Endothelial cell of umbilical vein (primary cell): Measurements from ENCODE around the gene ACSF3. TPM values are rescaled to one million over a fixed set of nuclear protein-coding genes. Genes with fewer than 3 reads are reported as not detected.

ENCODE experiments used
- BruUV-seq: library from RNA; stranded (reverse); fragments of 400-500 nt; replicated peaks from 2 replicates; lab custom pipeline; 2021; lab: Mats Ljungman, UMichigan
- CTCF ChIA-PET: fragments of 300-600, 350-600 bp; sonication (Branson Sonifier 250); formaldehyde crosslinking; loops from one replicate; lab custom pipeline; 2021; ENCODE audit warnings: antibody characterized with exemption, inconsistent platforms; lab: Charles Lee
- POLR2A ChIA-PET: fragments of 300-600, 350-600 bp; sonication (Branson Sonifier 250); formaldehyde crosslinking; loops from one replicate; lab custom pipeline; 2021; ENCODE audit warnings: antibody characterized with exemption, inconsistent platforms; lab: Charles Lee
- DNase-seq: peaks from one replicate; pipeline ENCODE4 v3.0.0-alpha.2; 2011; ENCODE audit warnings: low read depth, low spot score
- FAIRE-seq: peaks from 2 replicates; lab custom pipeline; 2011; peaks lifted over from hg19 to GRCh38; lab: Jason Lieb, UNC
- H2AFZ ChIP-seq: 2 replicates; pipeline ENCODE4 v1.6.0; 2012; ENCODE audit warnings: low read depth, low read length, control low read depth, inconsistent platforms
- H3K27ac ChIP-seq: 2 replicates; pipeline ENCODE4 v1.5.1; 2011; ENCODE audit warnings: low read depth, mild to moderate bottlenecking, control low read depth, low read length, moderate library complexity; ENCODE audit not compliant: insufficient read depth
- H3K27me3 ChIP-seq, 2 experiments: 2 replicates each; pipeline versions ENCODE4 v1.6.0 to v1.6.1; 2011; ENCODE audit warnings: low read length in 2 of 2, mixed read lengths in 1 of 2; ENCODE audit not compliant: control insufficient read depth in 2 of 2, insufficient read depth in 2 of 2
- H3K36me3 ChIP-seq, 2 experiments: 2 replicates in 1 of 2; 3 replicates in 1 of 2; pipeline ENCODE4 v1.5.1; 2011; ENCODE audit warnings: low read length in 2 of 2, mild to moderate bottlenecking in 1 of 2, moderate library complexity in 1 of 2; ENCODE audit not compliant: control insufficient read depth in 2 of 2, insufficient read depth in 2 of 2; ENCODE audit errors: extremely low read depth in 1 of 2
- H3K4me1 ChIP-seq: 3 replicates; pipeline ENCODE4 v1.5.1; 2011; ENCODE audit warnings: mild to moderate bottlenecking, low read length; ENCODE audit not compliant: control insufficient read depth, insufficient read depth; ENCODE audit errors: extremely low read depth
- H3K4me2 ChIP-seq: 2 replicates; pipeline ENCODE4 v1.6.1; 2011; ENCODE audit warnings: low read length, control low read depth, mixed read lengths; ENCODE audit not compliant: insufficient read depth
- H3K4me3 ChIP-seq, 3 experiments: fragments of 200-600 bp in 1 of 3; sonication (generic), shearing (Covaris generic) in 1 of 3; replicated peaks in 1 of 3; 2 replicates each; pipeline ENCODE4 v1.5.1; 2011 to 2016; ENCODE audit warnings: control low read depth in 3 of 3, low read length in 3 of 3, mild to moderate bottlenecking in 2 of 3, inconsistent platforms in 1 of 3, low read depth in 1 of 3, moderate library complexity in 1 of 3; ENCODE audit not compliant: insufficient read depth in 1 of 3
- H3K79me2 ChIP-seq: 2 replicates; pipeline ENCODE4 v1.6.0; 2012; ENCODE audit warnings: low read length, inconsistent platforms; ENCODE audit not compliant: control insufficient read depth, insufficient read depth
- H3K9ac ChIP-seq: replicated peaks from 2 replicates; pipeline ENCODE3; 2011; ENCODE audit warnings: low read length, control low read depth; ENCODE audit not compliant: insufficient read depth; ENCODE audit errors: extremely low read depth
- H3K9me1 ChIP-seq: replicated peaks from 3 replicates; pipeline ENCODE4 v1.6.0; 2011; ENCODE audit warnings: mild to moderate bottlenecking, low read length; ENCODE audit not compliant: control insufficient read depth, insufficient read depth; ENCODE audit errors: extremely low read depth
- H3K9me3 ChIP-seq: replicated peaks from 2 replicates; pipeline ENCODE4 v1.5.1; 2012; ENCODE audit warnings: low read length, inconsistent platforms; ENCODE audit not compliant: control insufficient read depth, insufficient read depth
- H4K20me1 ChIP-seq: replicated peaks from 2 replicates; pipeline ENCODE3; 2011; ENCODE audit warnings: mild to moderate bottlenecking, low read length; ENCODE audit not compliant: control insufficient read depth, insufficient read depth; ENCODE audit errors: extremely low read depth
- CTCF ChIP-seq, 2 donors: IDR thresholded peaks; 1 replicate in 1 of 2; 2 replicates in 1 of 2; pipeline ENCODE4 v1.5.1; 2011; ENCODE audit warnings: low read length in 2 of 2, mild to moderate bottlenecking in 2 of 2, moderate library complexity in 2 of 2, control low read depth in 1 of 2, inconsistent platforms in 1 of 2, low read depth in 1 of 2; ENCODE audit not compliant: insufficient read depth in 1 of 2; ENCODE audit errors: extremely low read depth in 1 of 2
- EZH2 ChIP-seq: IDR thresholded peaks from 2 replicates; pipeline ENCODE4 v1.6.1; 2012; ENCODE audit warnings: borderline replicate concordance, low read depth, mild to moderate bottlenecking, moderate library complexity, low read length, inconsistent platforms; ENCODE audit not compliant: severe bottlenecking
- FOS ChIP-seq: IDR thresholded peaks from 2 replicates; pipeline ENCODE4 v1.6.1; 2011; ENCODE audit warnings: mild to moderate bottlenecking, low read length, moderate library complexity, borderline replicate concordance; ENCODE audit not compliant: insufficient read depth
- GATA2 ChIP-seq: IDR thresholded peaks from 2 replicates; pipeline ENCODE4 v1.7.0; 2011; ENCODE audit warnings: low read depth, mild to moderate bottlenecking, moderate library complexity, mixed read lengths, low read length; ENCODE audit not compliant: insufficient read length, insufficient read depth
- JUN ChIP-seq: IDR thresholded peaks from 2 replicates; pipeline ENCODE4 v1.6.1; 2011; ENCODE audit warnings: borderline replicate concordance, low read depth; ENCODE audit not compliant: insufficient read length, insufficient read depth
- MYC ChIP-seq: IDR thresholded peaks from one replicate; pipeline ENCODE4 v1.6.1; 2011; ENCODE audit warnings: mild to moderate bottlenecking, low read depth, low read length
- POLR2A ChIP-seq: IDR thresholded peaks from 2 replicates; pipeline ENCODE4 v1.6.1; 2012; ENCODE audit warnings: low read depth, mild to moderate bottlenecking, control low read depth, low read length
- dilution Hi-C: fragments of 300-500 bp; cut with MboI; formaldehyde crosslinking; loops from one replicate; pipeline ENCODE4 v1.15.0; 2019; ENCODE audit warnings: low sequenced_read_pairs; ENCODE audit not compliant: extremely low pct_ligation_motif_present
- intact Hi-C: fragments of 100-400 bp; cut with micrococcal nuclease; formaldehyde crosslinking; loops from one replicate; pipeline ENCODE4 v1.10.0; 2022
- polyA plus RNA-seq, 4 experiments: library from polyadenylated mRNA; depleted of rRNA in 3 of 4; stranded (reverse) in 3 of 4; unstranded in 1 of 4; fragments of >200 nt; gene quantifications; 2 replicates each; pipeline versions ENCODE4 v1.2.1 to v1.2.3, GENCODE V29; 2011 to 2012; ENCODE audit warnings: missing spikeins in 1 of 4
- total RNA-seq: library from RNA; stranded (reverse); gene quantifications from 2 replicates; pipeline ENCODE4 v1.2.3, GENCODE V29; 2021
- TF ChIP-seq, protein P1 (sequence below): IDR thresholded peaks from 2 replicates; pipeline ENCODE4 v1.6.1; 2011; ENCODE audit not compliant: insufficient read depth, insufficient read length

ACSF3 gene
- total and polyA plus RNA-seq, 2 donors (not counting 3 experiments of a cell fraction or from before 2014, with no cell fraction given) = 18.6 to 33.2 TPM

DNA sequence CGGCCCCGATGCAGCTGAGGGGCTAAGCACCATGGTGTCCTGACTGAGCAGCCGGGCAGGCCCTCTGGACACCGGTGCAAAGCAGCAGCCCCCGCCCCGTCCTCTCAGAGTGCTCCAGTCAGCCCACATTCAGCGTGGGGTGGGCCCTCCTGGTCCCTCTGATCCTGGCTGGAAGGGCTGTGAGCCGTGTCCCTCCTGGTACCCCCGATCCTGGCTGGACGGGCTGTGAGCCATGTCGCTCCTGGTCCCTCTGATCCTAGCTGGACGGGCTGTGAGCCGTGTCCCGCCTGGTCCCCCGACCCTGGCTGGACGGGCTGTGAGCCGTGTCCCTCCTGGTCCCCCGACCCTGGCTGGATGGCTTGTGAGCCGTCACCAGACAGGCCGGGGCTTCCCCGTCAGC, 26.9 kb upstream of the ACSF3 start:
- dilution Hi-C loops (no loop called here), intact Hi-C loops (no loop called here)
- H2AFZ ChIP-seq = no peak overlapping the region
- BruUV-seq = no TSS peak
- no peak for FAIRE-seq
- no peaks in the 10 kb centered on the region for H3K79me2 ChIP-seq
- TF ChIP-seq GATA2 = no peak
- TF ChIP-seq CTCF (IDR thresholded peaks at IDR 0.05; ENCODE audit: extremely low read depth in 1 of 2, insufficient read depth in 1 of 2, low read depth in 1 of 2, low read length in 2 of 2) = no peak
- TF ChIP-seq MYC = no peak
- DNase-seq = no peak
- H3K27me3 ChIP-seq = no peaks in the 10 kb centered on the region
- ChIA-PET POLR2A (no interaction called here), CTCF (no interaction called here)
- H3K9ac ChIP-seq = no peak overlapping the region
- no peaks in the 10 kb centered on the region for H3K9me1 ChIP-seq
- H3K27ac ChIP-seq = no peak overlapping the region
- H3K4me2 ChIP-seq = no peak overlapping the region
- H3K9me3 ChIP-seq = no peaks in the 10 kb centered on the region
- H3K4me3 ChIP-seq = no peak overlapping the region
- no peaks in the 10 kb centered on the region for H4K20me1 ChIP-seq
- no peaks in the 10 kb centered on the region for H3K4me1 ChIP-seq
- no peaks in the 10 kb centered on the region for H3K36me3 ChIP-seq

DNA sequence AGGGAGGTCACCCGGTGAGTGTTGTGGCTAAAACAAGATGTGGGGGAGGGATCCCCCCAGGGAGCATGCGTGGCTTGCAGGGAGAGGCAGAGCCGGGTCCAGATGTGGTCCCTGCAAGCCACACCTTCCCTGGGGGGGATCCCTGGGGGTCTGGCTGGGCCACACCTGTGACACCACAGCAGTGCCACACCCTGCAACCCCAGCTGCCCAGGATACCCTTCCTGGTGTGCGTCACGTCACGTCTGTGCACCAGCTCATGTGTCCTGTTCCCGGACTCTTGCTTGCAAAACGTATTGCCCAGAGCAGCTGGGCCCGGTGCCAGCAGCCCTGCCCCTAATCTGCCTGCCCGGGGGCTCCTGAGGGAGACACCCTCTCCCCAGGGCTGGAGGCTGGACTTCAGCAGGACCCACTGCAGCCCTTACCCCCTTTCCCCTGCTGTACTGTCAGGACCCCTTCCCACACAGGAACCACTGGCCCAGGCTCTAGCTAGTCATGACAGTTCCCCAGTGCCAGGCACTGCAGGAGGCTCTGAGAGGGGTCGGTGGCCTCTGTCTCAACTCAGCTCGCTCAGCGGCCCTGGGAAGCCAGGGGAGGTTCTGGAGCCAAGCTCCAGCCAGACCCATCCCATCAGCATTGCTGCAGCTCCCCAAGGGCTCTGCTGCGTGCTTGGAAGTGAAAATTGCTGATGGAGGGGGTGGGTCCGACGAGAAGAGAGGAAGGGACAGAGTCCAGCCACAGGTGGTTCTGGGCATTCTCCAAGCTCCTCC, 25.8 kb upstream of the ACSF3 start:
- Histone ChIP-seq H3K27ac (no peak overlapping the region), H3K9me1 (no peaks in the 10 kb centered on the region), H3K79me2 (no peaks in the 10 kb centered on the region), H3K4me3 (no peak overlapping the region), H3K4me2 (no peak overlapping the region), H3K9me3 (no peaks in the 10 kb centered on the region), H3K36me3 (no peaks in the 10 kb centered on the region), H3K4me1 (no peaks in the 10 kb centered on the region), H3K27me3 (no peaks in the 10 kb centered on the region), H2AFZ (no peak overlapping the region), H3K9ac (no peak overlapping the region), H4K20me1 (no peaks in the 10 kb centered on the region)
- intact Hi-C loops = no loop called here
- TF ChIP-seq POLR2A (no peak), GATA2 (no peak), EZH2 (no peak), FOS (no peak), JUN (no peak), CTCF (IDR thresholded peaks at IDR 0.05; ENCODE audit: extremely low read depth in 1 of 2, insufficient read depth in 1 of 2, low read depth in 1 of 2, low read length in 2 of 2) (no peak), MYC (no peak)
- TF ChIP-seq, protein P1, sequence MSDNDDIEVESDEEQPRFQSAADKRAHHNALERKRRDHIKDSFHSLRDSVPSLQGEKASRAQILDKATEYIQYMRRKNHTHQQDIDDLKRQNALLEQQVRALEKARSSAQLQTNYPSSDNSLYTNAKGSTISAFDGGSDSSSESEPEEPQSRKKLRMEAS = no peak
- DNase-seq (no peak), FAIRE-seq (no peak)
- ChIA-PET POLR2A (no interaction called here), CTCF (no interaction called here)
- dilution Hi-C loops = no loop called here
- BruUV-seq = no TSS peak
